H9 (cell line): ENCODE measurements around the gene FNDC1. TPM values are rescaled to one million over a fixed set of nuclear protein-coding genes. Genes with fewer than 3 reads are reported as not detected.

Source experiments
- DNase-seq: peaks from one replicate; pipeline ENCODE4 v3.0.0-alpha.2; 2017
- H2AFZ ChIP-seq: one replicate; pipeline ENCODE4 v1.6.1; 2013; ENCODE audit warnings: mild to moderate bottlenecking, low read length, control low read depth, moderate library complexity
- H2AK5ac ChIP-seq: 2 replicates; pipeline ENCODE4 v1.6.1; 2013; ENCODE audit warnings: low read length, control low read depth, mixed read lengths; ENCODE audit not compliant: insufficient read length
- H2BK120ac ChIP-seq: one replicate; pipeline ENCODE4 v1.6.1; 2013; ENCODE audit warnings: low read depth, mild to moderate bottlenecking, low read length, control low read depth, inconsistent platforms; ENCODE audit not compliant: poor library complexity, severe bottlenecking
- H2BK12ac ChIP-seq: 2 replicates; pipeline ENCODE4 v1.6.1; 2013; ENCODE audit warnings: low read length, control low read depth, mixed read lengths, low read depth; ENCODE audit not compliant: insufficient read length
- H2BK15ac ChIP-seq: 2 replicates; pipeline ENCODE4 v1.6.1; 2013; ENCODE audit warnings: low read depth, low read length, control low read depth
- H2BK20ac ChIP-seq: one replicate; pipeline ENCODE4 v1.6.1; 2013; ENCODE audit warnings: low read depth, mild to moderate bottlenecking, low read length, control low read depth, inconsistent platforms; ENCODE audit not compliant: poor library complexity, severe bottlenecking
- H2BK5ac ChIP-seq: 2 replicates; pipeline ENCODE4 v1.6.1; 2013; ENCODE audit warnings: low read length, control low read depth, mixed read lengths; ENCODE audit not compliant: insufficient read length
- H3K14ac ChIP-seq: 2 replicates; pipeline ENCODE4 v1.6.1; 2013; ENCODE audit warnings: low read length, control low read depth; ENCODE audit not compliant: insufficient read depth
- H3K18ac ChIP-seq: 2 replicates; pipeline ENCODE4 v1.6.1; 2013; ENCODE audit warnings: low read depth, mild to moderate bottlenecking, mixed read lengths, low read length, control low read depth; ENCODE audit not compliant: insufficient read length
- H3K23ac ChIP-seq: 2 replicates; pipeline ENCODE4 v1.6.1; 2013; ENCODE audit warnings: low read length, control low read depth, mixed read lengths, low read depth; ENCODE audit not compliant: insufficient read length
- H3K23me2 ChIP-seq: 2 replicates; pipeline ENCODE4 v1.6.1; 2013; ENCODE audit warnings: low read depth, mild to moderate bottlenecking, mixed read lengths, low read length, control low read depth; ENCODE audit not compliant: insufficient read length, poor library complexity, severe bottlenecking
- H3K27ac ChIP-seq: 2 replicates; pipeline ENCODE4 v1.5.1; 2013; ENCODE audit warnings: low read length, control low read depth, mixed read lengths, low read depth; ENCODE audit not compliant: insufficient read length
- H3K27me3 ChIP-seq: 2 replicates; pipeline ENCODE4 v1.6.1; 2013; ENCODE audit warnings: low read length, control low read depth, inconsistent platforms; ENCODE audit not compliant: insufficient read depth
- H3K4ac ChIP-seq: 2 replicates; pipeline ENCODE4 v1.6.1; 2013; ENCODE audit warnings: low read depth, mild to moderate bottlenecking, control low read depth, inconsistent platforms, low read length, moderate library complexity
- H3K4me1 ChIP-seq: 2 replicates; pipeline ENCODE4 v1.6.1; 2013; ENCODE audit warnings: low read length, control low read depth, inconsistent platforms; ENCODE audit not compliant: insufficient read depth
- H3K4me2 ChIP-seq: 2 replicates; pipeline ENCODE4 v1.6.1; 2013; ENCODE audit warnings: low read length, control low read depth, mixed read lengths; ENCODE audit not compliant: insufficient read length, insufficient read depth
- H3K56ac ChIP-seq: 2 replicates; pipeline ENCODE4 v1.6.1; 2013; ENCODE audit warnings: low read depth, mild to moderate bottlenecking, mixed read lengths, low read length, control low read depth; ENCODE audit not compliant: insufficient read length
- H3K79me1 ChIP-seq: 2 replicates; pipeline ENCODE4 v1.6.1; 2013; ENCODE audit warnings: low read depth, mild to moderate bottlenecking, moderate library complexity, low read length, control low read depth, inconsistent platforms; ENCODE audit not compliant: insufficient read depth, poor library complexity, severe bottlenecking
- H3K79me2 ChIP-seq: 2 replicates; pipeline ENCODE4 v1.6.1; 2013; ENCODE audit warnings: low read length, control low read depth, inconsistent platforms; ENCODE audit not compliant: insufficient read depth
- H3K9ac ChIP-seq: 2 replicates; pipeline ENCODE4 v1.6.1; 2013; ENCODE audit warnings: low read length, control low read depth, mixed read lengths; ENCODE audit not compliant: insufficient read length; ENCODE audit errors: extremely low read depth
- H3K9me3 ChIP-seq: one replicate; pipeline ENCODE4 v1.6.1; 2013; ENCODE audit warnings: low read depth, low read length, inconsistent platforms; ENCODE audit not compliant: control insufficient read depth
- H3T11ph ChIP-seq: one replicate; pipeline ENCODE4 v1.6.1; 2013; ENCODE audit warnings: mild to moderate bottlenecking, low read length, control low read depth, inconsistent platforms
- H4K20me1 ChIP-seq: one replicate; pipeline ENCODE4 v1.6.1; 2013; ENCODE audit not compliant: control insufficient read depth, insufficient read length, insufficient read depth
- H4K5ac ChIP-seq: 2 replicates; pipeline ENCODE4 v1.6.1; 2013; ENCODE audit warnings: low read depth, mild to moderate bottlenecking, mixed read lengths, low read length, control low read depth; ENCODE audit not compliant: insufficient read length
- H4K8ac ChIP-seq: replicated peaks from 2 replicates; pipeline ENCODE4 v1.6.1; 2013; ENCODE audit warnings: low read length, control low read depth, mixed read lengths, low read depth; ENCODE audit not compliant: insufficient read length
- H4K91ac ChIP-seq: 2 replicates; pipeline ENCODE4 v1.6.1; 2013; ENCODE audit warnings: low read depth, mild to moderate bottlenecking, moderate library complexity, mixed read lengths, low read length, control low read depth; ENCODE audit not compliant: insufficient read length
- H3K27ac Mint-ChIP-seq, 3 experiments: 2 replicates in 2 of 3; 3 replicates in 1 of 3; pipeline ENCODE4 v1.8.0; 2020 to 2021; ENCODE audit warnings: mixed read lengths in 3 of 3, mild to moderate bottlenecking in 1 of 3, moderate library complexity in 1 of 3
- H3K27me3 Mint-ChIP-seq: 2 replicates; pipeline ENCODE4 v1.8.0; 2021; ENCODE audit warnings: low read depth, mild to moderate bottlenecking, moderate library complexity, mixed read lengths
- H3K36me3 Mint-ChIP-seq, 3 experiments: 2 replicates in 2 of 3; 3 replicates in 1 of 3; pipeline ENCODE4 v1.8.0; 2020 to 2021; ENCODE audit warnings: low read depth in 3 of 3, mixed read lengths in 3 of 3; ENCODE audit not compliant: insufficient read depth in 1 of 3
- H3K4me1 Mint-ChIP-seq, 2 experiments: 2 replicates each; pipeline ENCODE4 v1.8.0; 2020; ENCODE audit warnings: mixed read lengths in 2 of 2
- H3K4me3 Mint-ChIP-seq, 2 experiments: 2 replicates in 1 of 2; 3 replicates in 1 of 2; pipeline ENCODE4 v1.8.0; 2020 to 2021; ENCODE audit warnings: mild to moderate bottlenecking in 2 of 2, mixed read lengths in 2 of 2, moderate library complexity in 1 of 2
- H3K9me3 Mint-ChIP-seq, 2 experiments: 2 replicates in 1 of 2; 3 replicates in 1 of 2; pipeline ENCODE4 v1.8.0; 2020; ENCODE audit warnings: mild to moderate bottlenecking in 2 of 2, mixed read lengths in 2 of 2, moderate library complexity in 1 of 2
- CTCF ChIP-seq: fragments of 200-600 bp; sonication (generic); conservative IDR thresholded peaks from 3 replicates; pipeline ENCODE4 v1.8.0; 2021; ENCODE audit warnings: antibody characterized with exemption, mild to moderate bottlenecking
- WGBS: extraction: QIAGEN DNeasy Blood & Tissue Kit; methylation state at CpG from one replicate; pipeline ENCODE4 v1.1.7; 2013; ENCODE audit warnings: missing lambda C conversion rate, low lambda C conversion rate, mixed read lengths; ENCODE audit not compliant: insufficient read length; ENCODE audit errors: extremely low coverage; 5-methylcytosine and 5-hydroxymethylcytosine counted together
- total RNA-seq: library from RNA; stranded (reverse); gene quantifications from 2 replicates; pipeline ENCODE4 v1.2.1, GENCODE V29; 2021

FNDC1 gene
- total RNA-seq, 1 experiment from 2014 or later = 0.24 TPM

DNA sequence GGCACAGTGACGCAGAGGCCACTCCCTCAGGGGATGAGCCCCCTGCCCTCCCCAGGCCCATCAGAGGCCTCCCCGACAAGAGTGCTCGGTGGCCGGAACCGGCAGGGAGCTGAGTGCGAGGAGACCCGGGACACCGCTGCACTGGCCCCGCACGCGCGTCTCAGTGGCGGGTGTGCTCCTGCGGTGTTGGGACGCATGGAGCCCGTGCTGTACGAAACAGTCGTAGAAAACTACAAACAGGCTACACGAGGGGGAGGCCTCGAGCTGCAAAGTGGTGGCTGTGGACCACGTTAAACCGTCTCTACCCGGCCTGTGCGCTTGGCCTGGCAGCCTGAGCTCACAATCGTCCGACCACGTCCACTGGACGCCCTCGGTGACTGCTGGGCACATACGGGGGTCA is 40.2 kb upstream of the FNDC1 start:
- Histone ChIP-seq H3K27me3 (no peaks in the 10 kb centered on the region), H3K56ac (no peak overlapping the region), H2BK12ac (no peak overlapping the region), H3T11ph (no peak overlapping the region), H3K23ac (no peak overlapping the region), H3K79me2 (no peaks in the 10 kb centered on the region), H2BK5ac (no peak overlapping the region), H3K18ac (no peak overlapping the region), H3K79me1 (no peaks in the 10 kb centered on the region), H2BK20ac (no peak overlapping the region), H2AFZ (no peak overlapping the region), H2AK5ac (no peak overlapping the region), H3K9me3 (no peaks in the 10 kb centered on the region), H3K14ac (no peak overlapping the region), H3K27ac (no peak overlapping the region), H3K4me2 (no peak overlapping the region), H3K4me1 (no peaks in the 10 kb centered on the region), H3K4ac (no peak overlapping the region), H2BK120ac (no peak overlapping the region), H2BK15ac (no peak overlapping the region), H3K9ac (no peak overlapping the region), H3K23me2 (no peaks in the 10 kb centered on the region), H4K91ac (no peak overlapping the region), H4K8ac (no peak overlapping the region), H4K5ac (no peak overlapping the region), H4K20me1 (no peaks in the 10 kb centered on the region)
- no CpG with 5 or more reads among the region's 30 CpGs for WGBS
- no peak for DNase-seq
- no peaks in the 10 kb centered on the region for H3K27me3 Mint-ChIP-seq
- H3K27ac Mint-ChIP-seq = no peak overlapping the region
- H3K36me3 Mint-ChIP-seq = no peaks in the 10 kb centered on the region; a peak in 1 of 7 replicates
- H3K9me3 Mint-ChIP-seq = no peaks in the 10 kb centered on the region
- no peak for TF ChIP-seq CTCF
- H3K4me1 Mint-ChIP-seq = no peaks in the 10 kb centered on the region
- no peak overlapping the region for H3K4me3 Mint-ChIP-seq
